Measurements from ENCODE around the gene SLC38A3.
A peak's percentile ranks its signal among the peaks of the same experiment; 100 is the strongest.

Gene SLC38A3

GRCh38 chr3:50160561-50160983 lies 44.5 kb upstream of the SLC38A3 start:
- Histone ChIP-seq H3K27ac (peak overlapping the region; percentile 82 to 97), H3K4me3 (peak overlapping the region; percentile 10)
- no peak for TF ChIP-seq CTCF (IDR thresholded peaks at IDR 0.05)
- DNase-seq (ENCODE audit: low spot score) = no peak

- DNase-seq (ENCODE audit: low spot score) = no peak
- H3K4me3 ChIP-seq = peak overlapping the region; percentile 10
- no peak for TF ChIP-seq CTCF (IDR thresholded peaks at IDR 0.05)
These were observed 43.8 kb upstream of the SLC38A3 start for GRCh38 chr3:50161320-50161719.

GRCh38 chr3:50162034-50162883 lies 42.8 kb upstream of the SLC38A3 start:
- H3K4me3 ChIP-seq = no peak overlapping the region
- no peak for DNase-seq (ENCODE audit: low spot score)
- peak overlapping the region; percentile 82 to 97 for H3K27ac ChIP-seq
- no peak for TF ChIP-seq CTCF (IDR thresholded peaks at IDR 0.05)

More at GRCh38 chr3:50161320-50161719, 43.8 kb upstream of the SLC38A3 start:
- H3K27ac ChIP-seq = peak overlapping the region; percentile 82 to 97

GRCh38 chr3:50163572-50164455 lies 41.3 kb upstream of the SLC38A3 start:
- Histone ChIP-seq H3K4me3 (peak overlapping the region; percentile 57), H3K27ac (peak overlapping the region; percentile 82 to 97)
- DNase-seq (ENCODE audit: low spot score) = peak; percentile 96
- TF ChIP-seq CTCF (IDR thresholded peaks at IDR 0.05) = no peak

GRCh38 chr3:50164481-50164880 lies 40.6 kb upstream of the SLC38A3 start:
- Histone ChIP-seq H3K27ac (peak overlapping the region; percentile 82 to 97), H3K4me3 (peak overlapping the region; percentile 57)
- DNase-seq (ENCODE audit: low spot score) = no peak
- no peak for TF ChIP-seq CTCF (IDR thresholded peaks at IDR 0.05)

- DNase-seq (ENCODE audit: low spot score) = peak; percentile 86
- no peak for TF ChIP-seq CTCF (IDR thresholded peaks at IDR 0.05)
- Histone ChIP-seq H3K4me3 (peak overlapping the region; percentile 57), H3K27ac (peak overlapping the region; percentile 82 to 97)
These were observed 39.8 kb upstream of the SLC38A3 start for GRCh38 chr3:50164984-50165909.

Data from coronary artery (tissue), 2 donors.